Measurements from ENCODE around the gene ZNF23. TPM values are rescaled to one million over a fixed set of nuclear protein-coding genes. Genes with fewer than 3 reads are reported as not detected.
"Not testable (repeated sequence)": the region's sequence is repeated elsewhere in the genome, so short reads cannot be mapped to it uniquely, and the experiment has no call there.

Gene ZNF23
- total RNA-seq: 1 to 10 TPM; 4.4 to 5.3 TPM

GRCh38 chr16:71461686-71462648 lies at the start of gene ZNF23:
Gene ZNF23, minus strand, starts transcription at chr16:71462247. Its CDS starts 5,451 bp downstream, at chr16:71456796.
- no peaks in the 10 kb centered on the region for H3K36me3 ChIP-seq (replicated peaks in 1 of 2; ENCODE audit: insufficient read depth in 1 of 2, low read depth in 2 of 2)
- intact Hi-C loops (cut with DNase I): no loop called here
- TF ChIP-seq POLR2A (IDR thresholded peaks at IDR 0.05) (peak; percentile 41 to 80 (median 80)), CTCF (IDR thresholded peaks at IDR 0.05) (peak in 1 of 7 experiments; percentile 5)
- ATAC-seq (peak; percentile 97), DNase-seq (peak; percentile 84 to 89 (median 85))
- H3K4me1 ChIP-seq: peaks cover 3% of the 10 kb centered on the region
- peak within 1 kb of the TSS; percentile 59 to 83 for H3K4me3 ChIP-seq
- peak within 1 kb of the TSS; percentile 59 to 84 (median 81) for H3K27ac ChIP-seq
- H3K9me3 ChIP-seq: no peaks in the 10 kb centered on the region
- no peaks in the 10 kb centered on the region for H3K27me3 ChIP-seq
- WGBS, 2 donors: 0 to 4% methylated on average over 24 to 52 of the region's 52 CpGs

- intact Hi-C loops (cut with DNase I): no loop called here
- no peaks in the 10 kb centered on the region for H3K27me3 ChIP-seq
- WGBS, 2 donors: 39 to 52% methylated on average over 1 of the region's 1 CpG
- H3K4me3 ChIP-seq: no peak overlapping the region
- peaks cover 5% of the 10 kb centered on the region for H3K4me1 ChIP-seq
- no peak overlapping the region for H3K27ac ChIP-seq
- ATAC-seq: no peak
- no peaks in the 10 kb centered on the region for H3K9me3 ChIP-seq
- no peaks in the 10 kb centered on the region for H3K36me3 ChIP-seq (replicated peaks in 1 of 2; ENCODE audit: insufficient read depth in 1 of 2, low read depth in 2 of 2)
- DNase-seq: no peak
- no peak for TF ChIP-seq CTCF (IDR thresholded peaks at IDR 0.05)
- no peak for TF ChIP-seq POLR2A (IDR thresholded peaks at IDR 0.05)
Observed at GRCh38 chr16:71507061-71507460, 45.0 kb upstream of the ZNF23 start.

- DNase-seq (peak in 1 of 4 donors; percentile 32), ATAC-seq (peak; percentile 52)
- Histone ChIP-seq H3K9me3 (no peaks in the 10 kb centered on the region), H3K4me1 (peaks cover 7% of the 10 kb centered on the region), H3K27ac (peak overlapping the region in 3 of 4 donors; percentile 0 to 54 (median 14)), H3K4me3 (no peak overlapping the region), H3K36me3 (replicated peaks in 1 of 2; ENCODE audit: insufficient read depth in 1 of 2, low read depth in 2 of 2) (no peaks in the 10 kb centered on the region), H3K27me3 (no peaks in the 10 kb centered on the region)
- WGBS, 2 donors: 57 to 58% methylated on average over 5 of the region's 5 CpGs
- intact Hi-C loops (cut with DNase I): no loop called here
- TF ChIP-seq CTCF (IDR thresholded peaks at IDR 0.05): no peak
- TF ChIP-seq POLR2A (IDR thresholded peaks at IDR 0.05): no peak
Observed at GRCh38 chr16:71504901-71505300, 42.9 kb upstream of the ZNF23 start.

- 72 to 73% methylated on average over 7 of the region's 7 CpGs for WGBS, 2 donors
- H3K27me3 ChIP-seq; ATAC-seq; intact Hi-C loops (cut with DNase I); DNase-seq; H3K4me1 ChIP-seq; H3K9me3 ChIP-seq; H3K36me3 ChIP-seq (replicated peaks in 1 of 2; ENCODE audit: insufficient read depth in 1 of 2, low read depth in 2 of 2); H3K4me3 ChIP-seq: not testable (repeated sequence)
- peak overlapping the region in 1 of 4 donors; percentile 54 for H3K27ac ChIP-seq
Observed at GRCh38 chr16:71504051-71504450, 42.0 kb upstream of the ZNF23 start.

GRCh38 chr16:71501547-71501946 lies 39.5 kb upstream of the ZNF23 start:
- Histone ChIP-seq H3K27me3 (no peaks in the 10 kb centered on the region), H3K27ac (peak overlapping the region in 3 of 4 donors; percentile 21 to 71 (median 56)), H3K4me1 (peaks cover 7% of the 10 kb centered on the region), H3K9me3 (no peaks in the 10 kb centered on the region), H3K4me3 (no peak overlapping the region), H3K36me3 (replicated peaks in 1 of 2; ENCODE audit: insufficient read depth in 1 of 2, low read depth in 2 of 2) (no peaks in the 10 kb centered on the region)
- TF ChIP-seq CTCF (IDR thresholded peaks at IDR 0.05) (peak in 2 of 7 experiments; percentile 6 to 20), POLR2A (IDR thresholded peaks at IDR 0.05) (no peak)
- intact Hi-C loops (cut with DNase I): no loop called here
- 16 to 19% methylated on average over 3 of the region's 3 CpGs for WGBS, 2 donors
- ATAC-seq (peak; percentile 63), DNase-seq (peak in 3 of 4 donors; percentile 12 to 50 (median 27))

Measured in body of pancreas (tissue), 4 donors.